Lung (tissue), 12 donors: Measurements from ENCODE around the gene MMEL1. TPM values are rescaled to one million over a fixed set of nuclear protein-coding genes. Genes with fewer than 3 reads are reported as not detected.

ENCODE experiments used
- ATAC-seq: fragments of 200-7000 bp; cut with Tn5 transposase; one replicate; pipeline ENCODE4 v1.9.1; 2020; ENCODE audit warnings: moderate number of reproducible peaks; ENCODE audit not compliant: insufficient read depth, low FRiP score
- DNase-seq, 3 donors: peaks; one replicate each; pipeline ENCODE4 v3.0.0-alpha.2; 2013 to 2017
- H3K27ac ChIP-seq, 2 donors: one replicate each; pipeline ENCODE4 v1.5.1; 2013; ENCODE audit warnings: mild to moderate bottlenecking in 2 of 2, moderate library complexity in 2 of 2, control low read depth in 1 of 2, inconsistent platforms in 1 of 2, low read depth in 1 of 2, low read length in 1 of 2
- H3K27me3 ChIP-seq, 3 donors: one replicate each; pipeline ENCODE4 v1.5.1; 2013; ENCODE audit warnings: low read length in 2 of 3; ENCODE audit not compliant: control insufficient read depth in 3 of 3, insufficient read depth in 3 of 3
- H3K36me3 ChIP-seq, 4 donors: one replicate each; pipeline ENCODE4 v1.5.1; 2013; ENCODE audit warnings: low read length in 4 of 4, mild to moderate bottlenecking in 1 of 4, moderate library complexity in 1 of 4; ENCODE audit not compliant: control insufficient read depth in 4 of 4, insufficient read depth in 4 of 4
- H3K4me1 ChIP-seq, 5 donors: one replicate each; pipeline ENCODE4 v1.5.1; 2013; ENCODE audit warnings: low read length in 5 of 5, mild to moderate bottlenecking in 2 of 5, moderate library complexity in 1 of 5; ENCODE audit not compliant: control insufficient read depth in 5 of 5, insufficient read depth in 5 of 5
- H3K4me3 ChIP-seq: one replicate; pipeline ENCODE4 v1.5.1; 2013; ENCODE audit warnings: mild to moderate bottlenecking, control low read depth, moderate library complexity
- H3K9ac ChIP-seq, 2 donors: one replicate each; pipeline ENCODE4 v1.5.1; 2013; ENCODE audit warnings: low read length in 2 of 2, control low read depth in 1 of 2; ENCODE audit not compliant: insufficient read depth in 1 of 2
- H3K9me3 ChIP-seq, 4 donors: one replicate each; pipeline ENCODE4 v1.5.1; 2013; ENCODE audit warnings: low read length in 3 of 4, mild to moderate bottlenecking in 1 of 4, moderate library complexity in 1 of 4; ENCODE audit not compliant: control insufficient read depth in 4 of 4, insufficient read depth in 3 of 4
- WGBS, 2 donors: extraction: QIAGEN DNeasy Blood & Tissue Kit; methylation state at CpG; one replicate each; pipeline ENCODE4 v1.1.7; 2013; 5-methylcytosine and 5-hydroxymethylcytosine counted together
- polyA plus RNA-seq, 2 donors: library from polyadenylated mRNA; stranded (reverse); fragments of 200-250 nt; gene quantifications; one replicate each; pipeline ENCODE4 v1.2.1, GENCODE V29; 2013
- total RNA-seq, 2 donors: library from RNA; depleted of rRNA in 1 of 2; stranded (reverse); fragments of >200 nt in 1 of 2; gene quantifications; one replicate each; pipeline ENCODE4 v1.2.1, GENCODE V29; 2014 to 2021
- TF ChIP-seq, protein P1 (sequence below): IDR thresholded peaks from 2 replicates; pipeline ENCODE4 v1.5.1; 2012; ENCODE audit warnings: mild to moderate bottlenecking; ENCODE audit errors: control extremely low read depth, extremely low read depth
- donor health status: control.
- donor health status: control.
- donor health status: Bipolar disorder and iron deficiency.
- donor health status: healthy.
- donor health status: DM: yes; HTN: yes; CAD: no.

Gene MMEL1
- total and polyA plus RNA-seq, 4 donors: 4.0 to 8.4 (median 6.0) TPM

DNA sequence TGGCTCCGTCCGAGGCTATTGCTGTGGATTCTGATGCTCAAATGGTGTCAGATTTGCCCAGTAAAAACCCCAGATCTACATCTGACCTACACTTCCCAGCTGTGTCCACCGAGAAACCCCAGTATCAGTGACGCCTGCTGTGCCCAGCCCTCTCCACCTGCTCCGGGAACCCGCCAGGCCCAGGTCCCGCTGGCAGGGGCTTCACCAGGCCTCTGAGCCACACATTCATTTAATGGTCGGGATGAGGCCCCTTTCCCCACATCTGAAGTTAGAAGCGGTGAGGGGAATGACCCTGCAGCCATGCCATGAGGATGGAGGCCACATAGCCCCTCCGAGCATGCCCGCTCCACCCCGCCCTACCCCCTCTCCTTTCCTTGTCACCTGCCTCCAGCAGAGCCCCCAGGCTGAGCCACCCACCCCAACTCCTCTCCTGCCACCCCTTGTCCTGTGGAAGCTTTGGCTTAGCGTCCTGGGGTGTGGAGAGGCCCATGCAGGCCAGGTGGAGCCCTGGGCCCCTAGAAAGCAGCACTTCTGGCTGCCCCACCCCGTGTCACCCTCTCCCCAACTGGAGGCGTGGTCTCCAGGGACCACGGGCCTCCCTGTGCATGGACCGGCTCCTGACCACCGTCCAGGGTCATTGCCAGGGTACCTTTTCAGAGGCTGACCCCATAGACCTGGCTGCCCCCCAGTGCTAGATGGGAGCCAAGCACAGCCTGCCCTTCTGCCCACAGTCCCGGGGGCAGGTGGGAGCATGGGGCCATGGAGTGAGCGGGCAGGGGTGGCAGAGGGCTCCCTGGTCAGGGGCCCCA lies 68.6 kb downstream of the MMEL1 start:
- DNase-seq (no peak), ATAC-seq (no peak)
- H3K9ac ChIP-seq: no peak overlapping the region
- H3K4me3 ChIP-seq: no peak overlapping the region
- H3K9me3 ChIP-seq: no peaks in the 10 kb centered on the region
- WGBS, 2 donors: 87% methylated on average over 20 of the region's 20 CpGs
- TF ChIP-seq, protein P1, sequence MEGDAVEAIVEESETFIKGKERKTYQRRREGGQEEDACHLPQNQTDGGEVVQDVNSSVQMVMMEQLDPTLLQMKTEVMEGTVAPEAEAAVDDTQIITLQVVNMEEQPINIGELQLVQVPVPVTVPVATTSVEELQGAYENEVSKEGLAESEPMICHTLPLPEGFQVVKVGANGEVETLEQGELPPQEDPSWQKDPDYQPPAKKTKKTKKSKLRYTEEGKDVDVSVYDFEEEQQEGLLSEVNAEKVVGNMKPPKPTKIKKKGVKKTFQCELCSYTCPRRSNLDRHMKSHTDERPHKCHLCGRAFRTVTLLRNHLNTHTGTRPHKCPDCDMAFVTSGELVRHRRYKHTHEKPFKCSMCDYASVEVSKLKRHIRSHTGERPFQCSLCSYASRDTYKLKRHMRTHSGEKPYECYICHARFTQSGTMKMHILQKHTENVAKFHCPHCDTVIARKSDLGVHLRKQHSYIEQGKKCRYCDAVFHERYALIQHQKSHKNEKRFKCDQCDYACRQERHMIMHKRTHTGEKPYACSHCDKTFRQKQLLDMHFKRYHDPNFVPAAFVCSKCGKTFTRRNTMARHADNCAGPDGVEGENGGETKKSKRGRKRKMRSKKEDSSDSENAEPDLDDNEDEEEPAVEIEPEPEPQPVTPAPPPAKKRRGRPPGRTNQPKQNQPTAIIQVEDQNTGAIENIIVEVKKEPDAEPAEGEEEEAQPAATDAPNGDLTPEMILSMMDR: no peak
- peaks cover 0 to 5% (median 0%) of the 10 kb centered on the region in 5 donors for H3K4me1 ChIP-seq
- H3K27ac ChIP-seq: no peak overlapping the region
- no peaks in the 10 kb centered on the region for H3K27me3 ChIP-seq
- H3K36me3 ChIP-seq: peaks cover 0 to 45% (median 0%) of the 10 kb centered on the region in 4 donors

DNA sequence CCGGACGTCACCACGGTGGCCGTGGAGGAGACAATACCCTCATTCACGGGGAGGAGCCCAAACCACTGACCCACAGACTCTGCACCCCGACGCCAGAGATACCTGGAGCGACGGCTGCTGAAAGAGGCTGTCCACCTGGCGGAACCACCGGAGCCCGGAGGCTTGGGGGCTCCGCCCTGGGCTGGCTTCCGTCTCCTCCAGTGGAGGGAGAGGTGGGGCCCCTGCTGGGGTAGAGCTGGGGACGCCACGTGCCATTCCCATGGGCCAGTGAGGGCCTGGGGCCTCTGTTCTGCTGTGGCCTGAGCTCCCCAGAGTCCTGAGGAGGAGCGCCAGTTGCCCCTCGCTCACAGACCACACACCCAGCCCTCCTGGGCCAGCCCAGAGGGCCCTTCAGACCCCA lies 69.6 kb downstream of the MMEL1 start:
- no peaks in the 10 kb centered on the region for H3K9me3 ChIP-seq
- 88 to 91% methylated on average over 17 to 18 of the region's 18 CpGs for WGBS, 2 donors
- no peak overlapping the region for H3K9ac ChIP-seq
- no peak overlapping the region for H3K27ac ChIP-seq
- TF ChIP-seq, protein P1: no peak
- no peaks in the 10 kb centered on the region for H3K27me3 ChIP-seq
- ATAC-seq (no peak), DNase-seq (no peak)
- H3K36me3 ChIP-seq: peaks cover 0 to 53% (median 0%) of the 10 kb centered on the region in 4 donors
- peaks cover 0 to 13% (median 0%) of the 10 kb centered on the region in 5 donors for H3K4me1 ChIP-seq
- no peak overlapping the region for H3K4me3 ChIP-seq

DNA sequence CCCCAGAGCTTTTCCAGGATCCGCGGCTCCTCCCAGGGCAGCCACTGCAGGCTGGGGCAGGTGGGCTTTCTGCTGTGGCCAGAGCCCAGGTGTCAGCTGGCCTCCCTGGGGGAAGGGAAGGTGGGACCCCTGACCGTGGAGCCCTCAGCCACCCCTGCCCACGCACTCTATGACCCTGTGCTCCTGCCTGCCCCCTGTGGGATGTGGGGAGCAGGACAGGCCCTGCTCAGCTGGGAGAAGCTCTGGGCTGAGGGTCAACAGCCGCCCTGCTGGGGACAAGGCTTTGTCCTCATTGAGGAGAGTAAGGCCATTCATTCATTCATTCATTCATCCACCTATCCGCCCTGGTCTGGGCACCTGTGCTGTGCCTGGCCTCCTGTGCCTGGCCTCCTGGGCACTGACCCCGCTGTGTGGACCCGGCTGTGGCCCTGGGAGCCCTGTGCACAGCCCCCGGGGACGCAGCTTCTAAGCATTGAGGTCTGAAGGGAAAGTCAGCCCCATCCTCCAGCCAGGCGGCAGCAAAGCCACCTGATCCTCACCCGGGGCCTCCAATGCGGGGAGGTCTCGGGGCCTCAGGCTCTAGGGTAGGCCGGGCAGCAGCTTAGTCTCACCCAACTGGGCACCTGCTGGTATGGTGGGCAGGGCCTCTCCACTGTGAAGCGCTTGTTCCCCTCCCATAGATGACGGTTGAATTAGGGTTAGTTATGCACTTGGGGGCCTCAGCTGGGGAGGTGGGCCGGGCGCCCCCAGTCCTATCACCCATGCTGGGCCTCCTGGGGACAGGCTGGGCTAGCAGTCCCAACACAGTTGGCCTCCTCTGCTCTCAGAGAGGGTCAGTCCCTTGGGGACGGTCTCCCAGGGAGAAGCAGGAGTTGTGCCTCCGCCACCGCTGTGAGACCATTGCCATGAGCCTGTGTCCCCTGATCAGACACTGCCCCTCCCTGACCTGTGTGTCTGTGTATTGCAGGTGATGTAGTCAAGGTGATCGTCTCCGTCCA lies 70.6 kb downstream of the MMEL1 start:
- peaks cover 0 to 19% (median under 1%) of the 10 kb centered on the region in 5 donors for H3K4me1 ChIP-seq
- TF ChIP-seq, protein P1: no peak
- no peaks in the 10 kb centered on the region for H3K9me3 ChIP-seq
- H3K27ac ChIP-seq: no peak overlapping the region
- H3K36me3 ChIP-seq: peaks cover 0 to 55% (median 0%) of the 10 kb centered on the region in 4 donors
- no peaks in the 10 kb centered on the region for H3K27me3 ChIP-seq
- H3K9ac ChIP-seq: no peak overlapping the region
- no peak overlapping the region for H3K4me3 ChIP-seq
- DNase-seq (no peak), ATAC-seq (no peak)
- WGBS, 2 donors: 95% methylated on average over 24 of the region's 24 CpGs
